NCI-H1417 treated with DMSO at 0.1 percent for 48 hours (cell line): ENCODE measurements around the gene STARD3.
"Not testable (repeated sequence)": the region's sequence is repeated elsewhere in the genome, so short reads cannot be mapped to it uniquely, and the experiment has no call there.

Experiments used
- DNase-seq: peaks from one replicate; lab custom pipeline; 2025; lab: John Stamatoyannopoulos, UW

Gene STARD3

DNA sequence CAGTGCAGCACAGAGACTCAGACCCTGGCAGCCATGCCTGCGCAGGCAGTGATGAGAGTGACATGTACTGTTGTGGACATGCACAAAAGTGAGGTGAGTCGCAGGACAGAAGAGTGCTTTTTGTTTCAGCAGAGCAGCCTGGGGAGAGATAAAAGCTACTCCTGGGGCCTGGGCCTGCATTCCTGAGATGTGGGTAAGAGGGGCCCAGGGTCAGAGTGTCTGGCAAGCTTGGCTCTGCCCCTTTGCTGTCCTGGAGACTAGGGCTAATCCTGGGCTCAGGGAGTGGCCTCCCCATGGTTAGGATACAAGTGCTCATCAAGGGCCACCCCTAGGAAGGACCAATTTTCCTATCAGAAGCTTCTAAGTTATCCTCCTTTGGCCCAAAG is 58.1 kb downstream of the STARD3 start:
- no peak for DNase-seq

DNA sequence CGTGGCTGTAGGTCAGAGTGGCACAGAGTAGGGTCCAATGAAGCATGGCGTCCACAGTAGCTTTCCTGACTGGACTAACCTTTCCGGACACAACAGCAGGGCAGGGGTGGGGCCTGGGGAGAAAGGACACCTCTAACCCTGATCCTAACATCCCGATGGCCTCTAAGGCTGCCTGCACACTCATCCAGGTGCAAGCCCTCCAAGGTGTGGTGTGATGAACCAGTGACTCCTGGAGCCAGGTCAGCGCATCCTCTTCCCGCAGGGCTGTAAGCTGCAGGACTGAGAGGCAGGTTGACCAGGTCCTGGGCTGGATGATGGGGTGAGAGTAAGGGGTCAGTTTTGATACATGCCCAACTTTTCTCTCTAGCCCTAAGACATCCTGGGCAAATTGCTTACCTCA is 59.8 kb downstream of the STARD3 start:
- DNase-seq, result no peak

GRCh38 chr17:39697961-39698360 is 61.0 kb downstream of the STARD3 start:
- no peak for DNase-seq

GRCh38 chr17:39699157-39699817 is 62.3 kb downstream of the STARD3 start:
- DNase-seq, result not testable (repeated sequence)

DNA sequence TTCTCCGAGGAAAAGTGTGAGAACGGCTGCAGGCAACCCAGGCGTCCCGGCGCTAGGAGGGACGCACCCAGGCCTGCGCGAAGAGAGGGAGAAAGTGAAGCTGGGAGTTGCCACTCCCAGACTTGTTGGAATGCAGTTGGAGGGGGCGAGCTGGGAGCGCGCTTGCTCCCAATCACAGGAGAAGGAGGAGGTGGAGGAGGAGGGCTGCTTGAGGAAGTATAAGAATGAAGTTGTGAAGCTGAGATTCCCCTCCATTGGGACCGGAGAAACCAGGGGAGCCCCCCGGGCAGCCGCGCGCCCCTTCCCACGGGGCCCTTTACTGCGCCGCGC is 62.8 kb downstream of the STARD3 start, which contains the start of gene ERBB2:
ERBB2 (plus strand) TSS at position 247 of the 330 bp plus-strand sequence. CDS start 175 bp downstream, outside the sequence.
- DNase-seq, result no peak

DNA sequence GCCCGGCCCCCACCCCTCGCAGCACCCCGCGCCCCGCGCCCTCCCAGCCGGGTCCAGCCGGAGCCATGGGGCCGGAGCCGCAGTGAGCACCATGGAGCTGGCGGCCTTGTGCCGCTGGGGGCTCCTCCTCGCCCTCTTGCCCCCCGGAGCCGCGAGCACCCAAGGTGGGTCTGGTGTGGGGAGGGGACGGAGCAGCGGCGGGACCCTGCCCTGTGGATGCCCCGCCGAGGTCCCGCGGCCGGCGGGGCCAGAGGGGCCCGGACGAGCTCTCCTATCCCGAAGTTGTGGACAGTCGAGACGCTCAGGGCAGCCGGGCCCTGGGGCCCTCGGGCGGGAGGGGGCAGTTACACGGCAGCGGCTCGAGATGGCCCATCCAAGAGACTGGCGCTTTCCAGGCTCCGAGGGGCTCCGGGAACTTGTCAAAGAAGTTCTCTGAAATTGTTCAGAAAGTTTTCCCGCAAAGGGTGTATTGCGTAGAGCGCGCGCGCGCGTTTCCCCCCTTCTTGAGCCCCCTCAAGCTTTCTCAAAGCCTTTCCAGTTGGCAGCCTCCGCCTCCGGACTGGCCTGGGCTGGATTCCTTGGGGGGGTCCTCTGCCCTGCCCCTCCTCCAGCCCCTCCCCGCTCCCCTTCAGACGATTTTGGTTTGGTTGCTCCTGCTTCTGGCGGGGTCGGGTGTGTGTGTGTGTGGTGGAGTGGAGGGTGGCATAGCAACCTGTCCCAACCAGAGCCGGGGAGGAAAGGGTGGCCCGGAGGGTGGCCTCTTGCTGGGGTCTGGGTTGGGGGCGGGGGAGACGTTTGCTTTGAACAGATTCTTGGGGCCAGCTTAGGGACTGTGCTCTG is 63.4 kb downstream of the STARD3 start:
- DNase-seq, result no peak

DNA sequence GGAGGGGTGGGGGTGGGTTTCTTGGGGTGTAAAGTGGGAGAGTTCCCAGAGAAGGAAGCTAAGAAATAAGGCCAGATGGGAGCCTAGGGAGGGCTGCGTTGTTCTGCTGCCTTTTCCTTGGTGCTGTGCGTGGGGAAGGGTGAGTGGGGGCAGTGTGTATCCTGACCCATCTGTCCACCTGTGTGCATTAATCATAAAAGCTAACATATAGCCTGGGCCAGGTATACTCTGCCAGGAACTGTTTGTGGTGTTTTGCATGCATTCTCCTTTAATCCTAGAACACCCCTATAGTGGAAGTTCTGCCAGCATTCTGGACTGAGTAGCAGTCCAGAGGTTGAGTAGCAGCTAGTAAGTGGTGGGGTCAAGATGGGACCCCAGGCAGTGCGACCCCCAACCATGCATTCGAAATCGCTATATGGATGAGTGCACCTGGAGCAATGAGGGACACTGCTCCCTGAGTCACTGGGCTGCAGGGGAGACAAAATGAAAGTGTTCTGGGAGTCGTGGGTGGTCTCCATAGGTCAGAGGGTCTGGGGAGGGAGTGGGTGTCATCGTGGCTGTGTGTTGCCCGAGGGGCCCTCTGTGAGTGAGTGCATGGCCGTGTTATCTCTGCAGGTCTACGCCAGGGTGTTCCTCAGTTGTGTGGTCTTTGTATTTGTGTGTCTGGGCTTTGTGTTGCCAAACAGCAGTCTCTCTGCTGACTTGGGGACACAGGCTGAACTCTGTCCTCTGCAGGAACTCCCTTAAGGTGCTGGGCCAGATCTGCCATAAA is 64.3 kb downstream of the STARD3 start:
- DNase-seq, result no peak

DNA sequence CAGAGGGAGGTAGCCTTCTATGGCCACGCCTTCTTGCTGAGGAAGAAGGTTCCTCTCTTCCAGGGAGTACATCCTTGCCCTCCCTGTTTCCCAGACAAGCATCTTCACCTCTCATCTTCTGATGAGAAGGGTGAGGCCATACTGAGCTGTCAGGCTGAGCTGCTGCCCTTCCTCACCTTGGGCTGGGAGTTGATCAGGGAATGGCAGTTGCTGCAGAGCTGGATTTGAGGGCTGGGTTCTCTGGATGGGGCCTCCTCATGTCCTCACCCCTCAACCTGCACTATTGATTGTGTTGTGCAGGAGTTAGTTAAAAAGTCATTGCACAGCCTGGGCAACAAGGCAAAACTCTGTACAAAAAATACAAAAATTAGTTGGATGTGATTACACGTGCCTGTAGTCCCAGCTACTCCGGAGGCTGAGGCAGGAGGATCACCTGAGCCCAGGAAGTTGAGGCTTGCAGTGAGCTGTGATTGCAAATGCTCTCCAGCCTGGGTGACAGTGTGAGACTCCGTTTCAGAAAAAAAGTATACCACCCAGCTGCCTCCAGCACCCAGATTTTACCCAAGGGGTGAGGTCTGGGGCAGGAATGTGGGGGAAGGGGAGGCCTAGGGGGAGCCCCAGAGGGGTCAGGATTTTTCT is 65.0 kb downstream of the STARD3 start:
- DNase-seq, result no peak

GRCh38 chr17:39702901-39703893 is 66.3 kb downstream of the STARD3 start:
- DNase-seq, result no peak

- DNase-seq, result no peak
Observed at GRCh38 chr17:39703913-39704312, 67.0 kb downstream of the STARD3 start.

DNA sequence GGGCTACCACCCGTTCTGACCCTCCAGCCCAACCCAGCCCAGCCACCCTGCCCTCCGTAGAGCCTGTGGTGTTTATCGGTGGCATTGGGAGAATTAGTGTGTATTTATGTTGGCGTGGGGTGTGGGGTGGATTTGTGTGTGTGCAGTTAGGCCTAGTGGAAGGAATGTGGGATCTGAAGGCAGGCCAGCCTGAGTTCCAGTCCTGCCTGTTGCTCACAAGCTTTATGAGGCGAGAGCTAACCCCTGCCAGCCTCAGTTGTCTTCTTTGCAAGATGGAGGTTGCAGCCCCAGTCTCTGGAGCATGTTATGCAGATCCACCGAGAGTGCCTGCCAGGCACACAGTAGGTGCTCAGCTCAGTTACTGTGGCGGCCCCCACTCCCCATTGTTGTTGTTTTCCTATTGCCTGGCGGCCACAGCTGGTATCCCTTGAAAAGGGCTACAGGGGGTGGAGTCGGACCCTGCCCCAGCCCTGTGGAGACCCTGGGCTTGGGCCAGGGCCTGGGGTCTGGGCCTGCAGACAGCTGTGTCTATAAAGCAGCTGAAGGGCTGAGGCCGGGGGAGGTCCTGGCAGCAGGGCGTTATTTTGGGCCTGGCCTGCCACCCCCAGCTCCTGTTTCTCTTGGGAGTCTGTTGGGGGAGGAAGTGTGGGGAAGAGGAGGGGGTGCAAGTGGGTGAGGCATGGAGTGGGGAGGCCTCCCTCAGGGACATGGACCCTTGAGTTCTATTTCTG is 68.0 kb downstream of the STARD3 start:
- no peak for DNase-seq

DNA sequence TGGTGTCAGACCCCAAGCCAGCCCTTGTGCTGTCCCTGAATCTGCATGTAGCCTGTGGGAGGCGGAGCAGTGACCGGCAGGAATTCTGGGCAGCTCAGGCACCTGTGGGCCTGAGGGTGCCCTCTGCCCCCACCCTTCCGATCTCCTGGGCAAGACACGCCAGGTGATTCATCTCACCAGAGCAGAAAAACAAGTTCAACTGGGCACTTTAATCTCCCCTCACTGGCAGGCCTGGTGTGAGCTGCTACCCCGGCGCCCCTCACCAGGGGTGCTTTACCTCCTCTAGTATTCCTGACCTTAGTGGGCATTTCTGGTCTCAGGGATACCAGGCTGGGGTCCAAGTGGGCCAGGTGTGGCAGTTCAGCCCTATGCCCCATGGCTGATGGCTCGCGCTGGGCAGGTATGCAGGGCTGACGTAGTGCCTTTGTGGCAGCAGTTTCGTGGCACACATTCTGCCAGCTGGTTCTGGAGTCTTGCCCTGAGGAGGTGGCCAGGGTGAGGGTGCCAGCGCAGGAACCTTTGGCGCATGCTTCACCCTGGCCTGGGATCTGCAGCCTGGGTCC is 68.9 kb downstream of the STARD3 start:
- DNase-seq, result no peak

DNA sequence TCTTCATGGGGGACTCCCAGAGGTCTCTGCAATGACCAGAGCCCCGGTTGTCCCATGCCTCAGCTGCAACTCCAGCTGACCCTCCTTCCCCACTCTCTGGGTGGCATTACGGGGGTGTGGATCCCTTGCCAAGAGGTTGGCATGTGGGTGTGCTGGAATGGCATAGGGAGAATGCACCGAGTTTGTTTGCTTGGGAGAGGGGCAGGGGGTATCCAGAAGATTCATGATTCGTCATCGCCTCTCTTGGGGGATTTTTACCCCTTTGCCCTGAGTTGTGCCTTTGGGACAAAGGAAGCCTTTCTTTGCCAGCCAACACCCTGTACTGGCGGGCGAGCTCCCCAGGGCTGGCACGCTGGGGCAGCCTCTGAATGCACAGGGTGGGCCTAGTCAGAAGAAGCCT is 69.4 kb downstream of the STARD3 start:
- DNase-seq, result no peak

- DNase-seq, result no peak
Observed at GRCh38 chr17:39706921-39707337, 70.0 kb downstream of the STARD3 start.

GRCh38 chr17:39709319-39709997 is 72.5 kb downstream of the STARD3 start:
- DNase-seq, result no peak

GRCh38 chr17:39709998-39710964 is 73.3 kb downstream of the STARD3 start:
- DNase-seq, result no peak

GRCh38 chr17:39711071-39711470 is 74.1 kb downstream of the STARD3 start:
- not testable (repeated sequence) for DNase-seq

GRCh38 chr17:39711851-39712250 is 74.9 kb downstream of the STARD3 start:
- DNase-seq, result no peak
